Neural progenitor cell (in vitro differentiated cells): ENCODE results near the gene RNF220. TPM values are rescaled to one million over a fixed set of nuclear protein-coding genes. Genes with fewer than 3 reads are reported as not detected.
A peak's percentile ranks its signal among the peaks of the same experiment; 100 is the strongest.

Source experiments
- DNase-seq: peaks from one replicate; pipeline ENCODE4 v3.0.0-alpha.2; 2016; ENCODE audit warnings: low spot score
- H2AFZ ChIP-seq: fragments of 200-600 bp; sonication (generic); replicated peaks from 2 replicates; pipeline ENCODE4 v1.6.1; 2016; ENCODE audit warnings: antibody characterized with exemption
- H3F3A ChIP-seq: fragments of 200-600 bp; sonication (generic); 2 replicates; pipeline ENCODE4 v1.6.1; 2016; ENCODE audit warnings: antibody characterized with exemption, low read depth
- H3K27ac ChIP-seq: fragments of 200-600 bp; sonication (generic); 2 replicates; pipeline ENCODE4 v1.5.1; 2016; ENCODE audit warnings: mild to moderate bottlenecking
- H3K27me3 ChIP-seq: fragments of 200-600 bp; sonication (generic); 2 replicates; pipeline ENCODE4 v1.6.1; 2016; ENCODE audit warnings: mild to moderate bottlenecking, moderate library complexity
- H3K36me3 ChIP-seq: fragments of 200-600 bp; sonication (generic); 2 replicates; pipeline ENCODE4 v1.5.1; 2016
- H3K4me1 ChIP-seq: fragments of 200-600 bp; sonication (generic); 2 replicates; pipeline ENCODE4 v1.6.1; 2016; ENCODE audit warnings: mixed run types
- H3K4me2 ChIP-seq: fragments of 200-600 bp; sonication (generic); 2 replicates; pipeline ENCODE4 v1.6.1; 2016
- H3K4me3 ChIP-seq: fragments of 200-600 bp; sonication (generic); 2 replicates; pipeline ENCODE4 v1.5.1; 2016
- H3K79me2 ChIP-seq: fragments of 200-600 bp; sonication (generic); 2 replicates; pipeline ENCODE4 v1.6.1; 2016; ENCODE audit warnings: low read depth
- H3K9ac ChIP-seq: fragments of 200-600 bp; sonication (generic); 2 replicates; pipeline ENCODE4 v1.6.1; 2016
- H3K9me3 ChIP-seq: fragments of 200-600 bp; sonication (generic); 2 replicates; pipeline ENCODE4 v1.5.1; 2016; ENCODE audit warnings: low read depth
- H4K20me1 ChIP-seq: fragments of 200-600 bp; sonication (generic); 2 replicates; pipeline ENCODE4 v1.6.1; 2016; ENCODE audit warnings: low read depth
- H3K27ac Mint-ChIP-seq: 3 replicates; pipeline ENCODE4 v1.8.0; 2021; ENCODE audit warnings: mixed read lengths
- H3K27me3 Mint-ChIP-seq: 2 replicates; pipeline ENCODE4 v1.8.0; 2022; ENCODE audit warnings: low read depth, mild to moderate bottlenecking, inconsistent platforms, moderate library complexity, mixed read lengths; ENCODE audit not compliant: insufficient read depth
- H3K36me3 Mint-ChIP-seq: 3 replicates; pipeline ENCODE4 v1.8.0; 2021; ENCODE audit warnings: mixed read lengths
- H3K4me1 Mint-ChIP-seq: 3 replicates; pipeline ENCODE4 v1.8.0; 2021; ENCODE audit warnings: mixed read lengths
- H3K4me3 Mint-ChIP-seq: 3 replicates; pipeline ENCODE4 v1.8.0; 2021; ENCODE audit warnings: mild to moderate bottlenecking, moderate library complexity, mixed read lengths
- H3K9me3 Mint-ChIP-seq: 3 replicates; pipeline ENCODE4 v1.8.0; 2020; ENCODE audit warnings: mixed read lengths
- EZH2 ChIP-seq: fragments of 200-600 bp; sonication (generic); IDR thresholded peaks from 2 replicates; pipeline ENCODE4 v1.6.1; 2017; ENCODE audit warnings: antibody characterized with exemption, mild to moderate bottlenecking, moderate library complexity
- EZH2phosphoT487 ChIP-seq: fragments of 200-600 bp; sonication (generic); IDR thresholded peaks from 2 replicates; pipeline ENCODE4 v1.6.1; 2017; ENCODE audit warnings: antibody characterized with exemption
- total RNA-seq: library from RNA; depleted of rRNA; stranded (reverse); fragments of >200 nt; gene quantifications from 2 replicates; pipeline ENCODE4 v1.2.3, GENCODE V29; 2015; ENCODE audit warnings: low replicate concordance
- TF ChIP-seq, protein P1 (sequence below): fragments of 200-600 bp; sonication (generic); IDR thresholded peaks from 2 replicates; pipeline ENCODE4 v1.5.1; 2017; ENCODE audit warnings: antibody characterized with exemption, mild to moderate bottlenecking

Gene RNF220
- total RNA-seq, 1 donor from 2014 or later: 93.8 TPM

DNA sequence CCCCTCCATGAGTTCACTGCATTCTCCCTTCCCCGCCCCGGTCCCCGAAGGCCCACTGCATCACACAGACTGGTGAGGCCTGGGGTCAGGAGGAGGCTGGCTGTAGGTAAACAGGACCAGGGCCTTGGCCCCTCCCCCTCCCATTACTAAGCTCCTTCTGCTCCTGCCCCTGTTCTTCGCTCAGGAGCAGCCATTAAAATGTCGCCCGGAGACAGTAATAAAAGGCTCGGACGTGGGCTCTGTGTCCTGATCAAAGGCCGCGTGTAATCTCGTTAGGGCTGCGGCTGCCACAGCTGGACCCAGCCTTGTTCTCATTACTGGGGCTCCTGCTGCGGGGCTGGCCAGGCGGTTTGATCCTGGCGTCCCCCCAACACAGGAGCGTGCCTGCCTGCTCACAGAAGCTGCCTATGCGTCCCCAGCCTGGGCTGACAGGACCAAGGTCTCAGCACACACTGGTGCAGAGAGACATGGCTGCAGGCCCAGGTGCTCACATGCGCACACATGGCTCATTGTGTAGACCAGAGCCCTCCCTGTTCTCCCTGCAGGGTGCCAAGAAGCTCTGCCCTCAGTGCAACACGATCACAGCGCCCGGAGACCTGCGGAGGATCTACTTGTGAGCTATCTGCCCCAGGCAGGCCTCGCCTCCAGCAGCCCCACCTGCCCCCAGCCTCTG, 245.2 kb downstream of the RNF220 start:
- peaks cover 35% of the 10 kb centered on the region for H3F3A ChIP-seq
- Mint-ChIP-seq H3K4me3 (no peak overlapping the region), H3K4me1 (peaks cover 36% of the 10 kb centered on the region), H3K27ac (no peak overlapping the region), H3K9me3 (no peaks in the 10 kb centered on the region), H3K36me3 (peaks cover 15% of the 10 kb centered on the region), H3K27me3 (peaks cover 8% of the 10 kb centered on the region)
- TF ChIP-seq, protein P1, sequence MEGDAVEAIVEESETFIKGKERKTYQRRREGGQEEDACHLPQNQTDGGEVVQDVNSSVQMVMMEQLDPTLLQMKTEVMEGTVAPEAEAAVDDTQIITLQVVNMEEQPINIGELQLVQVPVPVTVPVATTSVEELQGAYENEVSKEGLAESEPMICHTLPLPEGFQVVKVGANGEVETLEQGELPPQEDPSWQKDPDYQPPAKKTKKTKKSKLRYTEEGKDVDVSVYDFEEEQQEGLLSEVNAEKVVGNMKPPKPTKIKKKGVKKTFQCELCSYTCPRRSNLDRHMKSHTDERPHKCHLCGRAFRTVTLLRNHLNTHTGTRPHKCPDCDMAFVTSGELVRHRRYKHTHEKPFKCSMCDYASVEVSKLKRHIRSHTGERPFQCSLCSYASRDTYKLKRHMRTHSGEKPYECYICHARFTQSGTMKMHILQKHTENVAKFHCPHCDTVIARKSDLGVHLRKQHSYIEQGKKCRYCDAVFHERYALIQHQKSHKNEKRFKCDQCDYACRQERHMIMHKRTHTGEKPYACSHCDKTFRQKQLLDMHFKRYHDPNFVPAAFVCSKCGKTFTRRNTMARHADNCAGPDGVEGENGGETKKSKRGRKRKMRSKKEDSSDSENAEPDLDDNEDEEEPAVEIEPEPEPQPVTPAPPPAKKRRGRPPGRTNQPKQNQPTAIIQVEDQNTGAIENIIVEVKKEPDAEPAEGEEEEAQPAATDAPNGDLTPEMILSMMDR: no peak
- peak; percentile 78 for TF ChIP-seq EZH2phosphoT487
- H3K4me2 ChIP-seq: peak overlapping the region; percentile 65
- H3K79me2 ChIP-seq: no peaks in the 10 kb centered on the region
- H3K36me3 ChIP-seq: no peaks in the 10 kb centered on the region
- H3K4me3 ChIP-seq: no peak overlapping the region
- H2AFZ ChIP-seq: no peak overlapping the region
- peak; percentile 88 for DNase-seq
- no peak overlapping the region for H3K27ac ChIP-seq
- no peak overlapping the region for H3K9ac ChIP-seq
- H4K20me1 ChIP-seq: peaks cover 67% of the 10 kb centered on the region
- no peaks in the 10 kb centered on the region for H3K27me3 ChIP-seq
- H3K9me3 ChIP-seq: no peaks in the 10 kb centered on the region
- H3K4me1 ChIP-seq: peaks cover 19% of the 10 kb centered on the region

DNA sequence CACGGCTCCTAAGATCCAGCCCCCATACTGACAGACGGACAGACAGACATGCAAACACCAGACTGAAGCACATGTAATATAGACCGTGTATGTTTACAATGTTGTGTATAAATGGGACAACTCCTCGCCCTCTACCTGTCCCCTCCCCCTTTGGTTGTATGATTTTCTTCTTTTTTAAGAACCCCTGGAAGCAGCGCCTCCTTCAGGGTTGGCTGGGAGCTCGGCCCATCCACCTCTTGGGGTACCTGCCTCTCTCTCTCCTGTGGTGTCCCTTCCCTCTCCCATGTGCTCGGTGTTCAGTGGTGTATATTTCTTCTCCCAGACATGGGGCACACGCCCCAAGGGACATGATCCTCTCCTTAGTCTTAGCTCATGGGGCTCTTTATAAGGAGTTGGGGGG, 246.0 kb downstream of the RNF220 start:
- H3K27me3 Mint-ChIP-seq: peaks cover 8% of the 10 kb centered on the region
- Histone ChIP-seq H3K4me1 (peaks cover 24% of the 10 kb centered on the region), H3K79me2 (no peaks in the 10 kb centered on the region), H2AFZ (no peak overlapping the region), H3F3A (peaks cover 39% of the 10 kb centered on the region), H3K27me3 (no peaks in the 10 kb centered on the region), H3K4me2 (no peak overlapping the region), H3K9ac (no peak overlapping the region), H3K9me3 (no peaks in the 10 kb centered on the region), H3K36me3 (no peaks in the 10 kb centered on the region), H4K20me1 (peaks cover 74% of the 10 kb centered on the region), H3K4me3 (no peak overlapping the region), H3K27ac (no peak overlapping the region)
- H3K4me1 Mint-ChIP-seq: peaks cover 36% of the 10 kb centered on the region
- no peak overlapping the region for H3K4me3 Mint-ChIP-seq
- peaks cover 15% of the 10 kb centered on the region for H3K36me3 Mint-ChIP-seq
- TF ChIP-seq EZH2phosphoT487: no peak
- TF ChIP-seq EZH2: no peak
- TF ChIP-seq, protein P1: no peak
- H3K9me3 Mint-ChIP-seq: no peaks in the 10 kb centered on the region
- DNase-seq: no peak
- no peak overlapping the region for H3K27ac Mint-ChIP-seq

DNA sequence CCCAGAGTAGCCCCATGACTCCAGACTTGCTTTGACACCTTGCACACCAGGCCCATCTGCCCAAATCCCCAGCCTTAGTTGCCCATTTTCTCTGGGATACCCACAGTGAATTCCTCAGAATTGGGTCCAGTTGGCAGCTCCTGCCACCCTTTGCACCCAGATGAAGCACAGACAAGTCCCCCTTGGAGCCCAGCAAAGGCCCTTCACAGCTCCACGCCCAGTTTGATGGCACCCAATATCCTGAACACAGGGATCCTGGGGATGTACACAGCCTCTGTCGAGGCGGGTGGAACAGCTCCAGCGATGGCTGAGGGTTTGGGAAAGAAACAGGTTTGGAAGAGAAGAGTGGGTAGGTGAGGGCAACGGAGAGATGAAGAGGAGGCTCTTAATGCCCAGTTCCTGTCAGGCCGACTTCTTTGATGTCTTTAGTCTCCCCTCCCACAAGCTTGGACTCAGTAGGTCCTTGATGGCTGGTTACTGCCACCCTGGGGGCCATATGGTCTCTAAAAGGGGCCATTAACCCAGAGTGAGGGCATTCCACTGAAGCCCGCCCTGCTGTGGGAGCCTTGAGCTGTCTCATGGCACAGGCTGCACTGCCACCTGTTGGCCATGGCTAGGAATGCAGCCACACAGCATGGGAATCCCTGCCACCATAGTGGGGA, 247.5 kb downstream of the RNF220 start:
- Mint-ChIP-seq H3K36me3 (peaks cover 14% of the 10 kb centered on the region), H3K4me3 (no peak overlapping the region), H3K27ac (no peak overlapping the region), H3K27me3 (peaks cover 10% of the 10 kb centered on the region), H3K4me1 (peaks cover 36% of the 10 kb centered on the region), H3K9me3 (no peaks in the 10 kb centered on the region)
- Histone ChIP-seq H3K36me3 (no peaks in the 10 kb centered on the region), H3K9me3 (no peaks in the 10 kb centered on the region), H3K4me1 (peaks cover 24% of the 10 kb centered on the region), H3K27me3 (no peaks in the 10 kb centered on the region), H3K27ac (no peak overlapping the region), H3K9ac (no peak overlapping the region), H3K4me2 (no peak overlapping the region), H3K4me3 (no peak overlapping the region), H4K20me1 (peaks cover 67% of the 10 kb centered on the region), H3K79me2 (no peaks in the 10 kb centered on the region), H2AFZ (no peak overlapping the region), H3F3A (peaks cover 43% of the 10 kb centered on the region)
- no peak for TF ChIP-seq EZH2
- TF ChIP-seq, protein P1: peak; percentile 94
- peak; percentile 85 for DNase-seq
